Measurements from ENCODE around the gene HAO2.

DNA sequence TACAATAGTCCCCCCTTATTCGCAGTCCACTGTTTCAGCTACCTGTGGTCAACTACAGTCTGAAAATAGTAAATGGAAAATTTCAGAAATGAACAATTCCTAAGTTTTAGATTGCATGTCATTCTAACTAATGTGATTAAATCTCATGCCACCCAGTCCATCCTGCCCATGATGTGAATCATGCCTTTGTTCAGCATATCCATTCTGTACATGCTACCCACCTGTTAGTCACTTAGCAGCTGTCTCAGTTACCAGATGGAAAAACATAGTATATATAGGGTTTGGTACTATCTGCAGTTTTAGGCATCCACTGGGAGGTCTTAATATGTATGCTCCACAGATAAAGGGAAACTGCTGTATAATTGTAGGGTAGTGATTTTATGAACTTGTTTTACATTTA lies 16.6 kb upstream of the HAO2 start:
- TF ChIP-seq POLR2A (IDR thresholded peaks at IDR 0.05; ENCODE audit: low read length) (no peak), GATA1 (IDR thresholded peaks at IDR 0.05; ENCODE audit: low read depth, low read length) (no peak)

Measured in erythroblast (primary cell).